MM.1S (cell line): ENCODE results near the gene PCDH1.

ENCODE experiments used
- CTCF ChIP-seq: fragments of 300-600 bp; sonication (generic); IDR thresholded peaks from 2 replicates; pipeline ENCODE4 v1.5.1; 2016; ENCODE audit warnings: antibody characterized with exemption, low read length, mixed read lengths
- EZH2 ChIP-seq: fragments of 300-600 bp; sonication (generic); optimal IDR thresholded peaks from 2 replicates; pipeline ENCODE3; 2017; ENCODE audit warnings: low read depth, mild to moderate bottlenecking, antibody characterized with exemption, low read length, mixed read lengths

- TF ChIP-seq CTCF (no peak), EZH2 (no peak)
These were observed 34.9 kb downstream of the PCDH1 start for GRCh38 chr5:141843156-141843927.
